ENCODE results near the gene CDK1.
"Not testable (repeated sequence)": the region's sequence is repeated elsewhere in the genome, so short reads cannot be mapped to it uniquely, and the experiment has no call there.

Gene CDK1

GRCh38 chr10:60817398-60817805 is 39.1 kb downstream of the CDK1 start:
- no peak for DNase-seq

GRCh38 chr10:60818134-60818770 is 40.0 kb downstream of the CDK1 start:
- DNase-seq: no peak

- DNase-seq: no peak
Measured at GRCh38 chr10:60819271-60819670, 41.0 kb downstream of the CDK1 start.

GRCh38 chr10:60820093-60820754 is 41.9 kb downstream of the CDK1 start:
- DNase-seq: no peak

- DNase-seq: no peak
Measured at GRCh38 chr10:60821656-60822055, 43.4 kb downstream of the CDK1 start.

GRCh38 chr10:60822809-60823208 is 44.5 kb downstream of the CDK1 start:
- DNase-seq: no peak

- DNase-seq: no peak
Measured at GRCh38 chr10:60823324-60823723, 45.0 kb downstream of the CDK1 start.

- no peak for DNase-seq
Measured at GRCh38 chr10:60825520-60825919, 47.2 kb downstream of the CDK1 start.

GRCh38 chr10:60827791-60828488 is 49.7 kb downstream of the CDK1 start:
- no peak for DNase-seq

GRCh38 chr10:60828489-60828852 is 50.2 kb downstream of the CDK1 start:
- DNase-seq: no peak

GRCh38 chr10:60832136-60832535 is 53.9 kb downstream of the CDK1 start:
- not testable (repeated sequence) for DNase-seq

- no peak for DNase-seq
Measured at GRCh38 chr10:60834401-60834800, 56.1 kb downstream of the CDK1 start.

- no peak for DNase-seq
Measured at GRCh38 chr10:60835049-60835448, 56.8 kb downstream of the CDK1 start.

GRCh38 chr10:60841227-60841626 is 62.9 kb downstream of the CDK1 start:
- DNase-seq: not testable (repeated sequence)

- DNase-seq: no peak
Measured at GRCh38 chr10:60842694-60843093, 64.4 kb downstream of the CDK1 start.
